ENCODE data around the gene AFF4.
"Not testable (repeated sequence)": the region's sequence is repeated elsewhere in the genome, so short reads cannot be mapped to it uniquely, and the experiment has no call there.

GRCh38 chr5:133008455-133008854 is 45.0 kb upstream of the AFF4 start:
- not testable (repeated sequence) for TF ChIP-seq ZNF70 (CRISPR knock-in tag; IDR thresholded peaks at IDR 0.05); TOX (CRISPR knock-in tag; IDR thresholded peaks at IDR 0.05; ENCODE audit: borderline replicate concordance); ARNTL (CRISPR knock-in tag; IDR thresholded peaks at IDR 0.05; ENCODE audit: borderline replicate concordance, low read depth)
